Hepatocyte (in vitro differentiated cells): ENCODE results near the gene METAP1D.

ENCODE experiments used
- EZH2 ChIP-seq: fragments of 200-600 bp; sonication (generic); IDR thresholded peaks from 2 replicates; pipeline ENCODE4 v1.6.1; 2016; ENCODE audit warnings: antibody characterized with exemption, mild to moderate bottlenecking, borderline replicate concordance
- TF ChIP-seq, protein P1 (sequence below): fragments of 200-600 bp; sonication (generic); IDR thresholded peaks from 2 replicates; pipeline ENCODE4 v1.5.1; 2016; ENCODE audit warnings: antibody characterized with exemption, mild to moderate bottlenecking; ENCODE audit not compliant: poor library complexity

DNA sequence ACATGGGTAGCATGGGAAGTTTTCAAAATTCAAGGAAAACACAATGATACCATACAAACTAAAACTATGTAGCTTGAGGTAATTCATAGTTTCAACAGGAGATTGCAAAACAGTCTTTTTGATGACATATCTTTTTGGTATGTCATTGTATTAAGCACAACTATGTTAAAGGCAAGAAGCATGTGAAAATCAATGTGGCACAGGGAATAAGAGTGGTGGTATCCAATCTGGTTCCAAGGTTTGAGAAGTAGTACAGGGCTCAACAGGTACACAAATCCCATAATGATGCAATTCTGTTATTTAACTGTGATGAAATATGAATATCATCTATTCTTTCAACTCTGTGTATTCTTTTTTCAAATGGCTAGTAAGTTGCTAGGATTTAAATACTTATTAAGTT lies 119.3 kb downstream of the METAP1D start:
- TF ChIP-seq, protein P1, sequence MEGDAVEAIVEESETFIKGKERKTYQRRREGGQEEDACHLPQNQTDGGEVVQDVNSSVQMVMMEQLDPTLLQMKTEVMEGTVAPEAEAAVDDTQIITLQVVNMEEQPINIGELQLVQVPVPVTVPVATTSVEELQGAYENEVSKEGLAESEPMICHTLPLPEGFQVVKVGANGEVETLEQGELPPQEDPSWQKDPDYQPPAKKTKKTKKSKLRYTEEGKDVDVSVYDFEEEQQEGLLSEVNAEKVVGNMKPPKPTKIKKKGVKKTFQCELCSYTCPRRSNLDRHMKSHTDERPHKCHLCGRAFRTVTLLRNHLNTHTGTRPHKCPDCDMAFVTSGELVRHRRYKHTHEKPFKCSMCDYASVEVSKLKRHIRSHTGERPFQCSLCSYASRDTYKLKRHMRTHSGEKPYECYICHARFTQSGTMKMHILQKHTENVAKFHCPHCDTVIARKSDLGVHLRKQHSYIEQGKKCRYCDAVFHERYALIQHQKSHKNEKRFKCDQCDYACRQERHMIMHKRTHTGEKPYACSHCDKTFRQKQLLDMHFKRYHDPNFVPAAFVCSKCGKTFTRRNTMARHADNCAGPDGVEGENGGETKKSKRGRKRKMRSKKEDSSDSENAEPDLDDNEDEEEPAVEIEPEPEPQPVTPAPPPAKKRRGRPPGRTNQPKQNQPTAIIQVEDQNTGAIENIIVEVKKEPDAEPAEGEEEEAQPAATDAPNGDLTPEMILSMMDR: no peak
- TF ChIP-seq EZH2: no peak
